DND-41 (cell line): ENCODE measurements around the gene RACGAP1.

Source experiments
- EZH2 ChIP-seq: IDR thresholded peaks from 3 replicates; pipeline ENCODE4 v1.6.1; 2012; ENCODE audit warnings: borderline replicate concordance, low read depth, mild to moderate bottlenecking, moderate library complexity, low read length, inconsistent platforms; ENCODE audit not compliant: severe bottlenecking
- TF ChIP-seq, protein P1 (sequence below): IDR thresholded peaks from 2 replicates; pipeline ENCODE4 v1.5.1; 2012; ENCODE audit warnings: borderline replicate concordance, low read length, moderate library complexity, mild to moderate bottlenecking; ENCODE audit not compliant: poor library complexity, severe bottlenecking; ENCODE audit errors: extremely low read depth

DNA sequence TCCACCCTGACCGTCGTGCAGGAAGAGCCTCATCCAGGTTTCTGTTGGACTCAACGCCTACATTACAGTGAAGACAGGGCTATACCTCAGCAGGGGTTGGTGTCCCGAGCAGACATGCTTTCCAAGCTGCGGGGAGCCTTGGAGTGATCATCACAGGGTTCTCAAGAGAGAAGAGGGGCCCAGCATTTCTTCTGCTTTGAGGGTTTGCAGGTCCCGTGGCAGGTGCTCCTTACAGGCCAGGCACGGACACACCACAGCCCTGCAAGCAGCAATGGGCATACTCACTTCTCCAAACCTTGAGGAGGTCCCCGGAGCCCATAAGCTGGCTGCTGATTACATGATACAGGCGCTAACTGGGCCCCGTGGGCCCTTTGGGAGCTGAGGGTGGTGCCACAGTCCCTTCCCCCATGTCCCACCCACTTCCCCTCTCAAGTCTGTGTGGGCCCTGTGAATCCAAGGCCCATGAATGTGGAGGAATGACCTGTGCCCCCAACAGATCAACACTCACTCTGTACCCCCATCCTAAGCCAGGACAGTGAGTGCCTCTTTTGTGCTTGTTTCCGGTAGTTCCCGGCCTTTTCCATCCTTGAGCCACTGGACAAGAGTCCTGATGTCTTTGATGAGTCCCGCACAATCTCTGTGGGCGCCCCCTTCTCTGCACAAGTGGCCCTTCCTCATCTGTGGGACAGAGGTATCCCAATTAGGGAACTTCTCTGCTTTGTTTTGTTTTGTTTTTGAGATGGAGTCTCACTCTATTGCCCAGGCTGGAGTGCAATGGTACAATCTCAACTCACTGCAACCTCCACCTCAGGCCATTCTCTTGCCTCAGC is 73.7 kb downstream of the RACGAP1 start:
- no peak for TF ChIP-seq EZH2
- TF ChIP-seq, protein P1, sequence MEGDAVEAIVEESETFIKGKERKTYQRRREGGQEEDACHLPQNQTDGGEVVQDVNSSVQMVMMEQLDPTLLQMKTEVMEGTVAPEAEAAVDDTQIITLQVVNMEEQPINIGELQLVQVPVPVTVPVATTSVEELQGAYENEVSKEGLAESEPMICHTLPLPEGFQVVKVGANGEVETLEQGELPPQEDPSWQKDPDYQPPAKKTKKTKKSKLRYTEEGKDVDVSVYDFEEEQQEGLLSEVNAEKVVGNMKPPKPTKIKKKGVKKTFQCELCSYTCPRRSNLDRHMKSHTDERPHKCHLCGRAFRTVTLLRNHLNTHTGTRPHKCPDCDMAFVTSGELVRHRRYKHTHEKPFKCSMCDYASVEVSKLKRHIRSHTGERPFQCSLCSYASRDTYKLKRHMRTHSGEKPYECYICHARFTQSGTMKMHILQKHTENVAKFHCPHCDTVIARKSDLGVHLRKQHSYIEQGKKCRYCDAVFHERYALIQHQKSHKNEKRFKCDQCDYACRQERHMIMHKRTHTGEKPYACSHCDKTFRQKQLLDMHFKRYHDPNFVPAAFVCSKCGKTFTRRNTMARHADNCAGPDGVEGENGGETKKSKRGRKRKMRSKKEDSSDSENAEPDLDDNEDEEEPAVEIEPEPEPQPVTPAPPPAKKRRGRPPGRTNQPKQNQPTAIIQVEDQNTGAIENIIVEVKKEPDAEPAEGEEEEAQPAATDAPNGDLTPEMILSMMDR: no peak
